ENCODE measurements around the gene DDX49.

DNA sequence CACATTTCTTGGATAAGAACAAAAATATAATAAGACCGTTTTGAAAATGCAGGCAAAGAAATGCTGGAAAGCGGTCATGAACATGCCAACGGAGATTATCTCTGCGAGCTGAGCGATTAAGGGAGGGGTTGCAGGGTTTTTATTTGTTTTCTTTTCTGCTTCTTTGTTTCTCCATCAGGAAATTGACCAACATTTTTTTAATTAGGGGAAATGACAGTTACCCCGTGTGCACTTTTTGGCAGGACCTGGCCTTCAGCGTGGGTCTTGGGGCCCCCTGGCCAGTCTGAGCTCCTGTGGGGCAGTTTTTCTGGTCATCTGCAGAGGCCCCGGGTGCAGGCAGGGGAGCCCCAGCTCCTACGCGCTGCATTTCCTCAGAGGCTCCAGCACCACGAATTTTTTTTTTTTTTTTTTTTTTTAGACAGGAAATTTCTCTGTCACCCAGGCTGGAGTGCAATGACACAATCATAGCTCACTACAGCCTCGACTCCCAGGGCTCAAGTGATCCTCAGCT, 52.8 kb downstream of the DDX49 start:
- TF ChIP-seq, protein P1, sequence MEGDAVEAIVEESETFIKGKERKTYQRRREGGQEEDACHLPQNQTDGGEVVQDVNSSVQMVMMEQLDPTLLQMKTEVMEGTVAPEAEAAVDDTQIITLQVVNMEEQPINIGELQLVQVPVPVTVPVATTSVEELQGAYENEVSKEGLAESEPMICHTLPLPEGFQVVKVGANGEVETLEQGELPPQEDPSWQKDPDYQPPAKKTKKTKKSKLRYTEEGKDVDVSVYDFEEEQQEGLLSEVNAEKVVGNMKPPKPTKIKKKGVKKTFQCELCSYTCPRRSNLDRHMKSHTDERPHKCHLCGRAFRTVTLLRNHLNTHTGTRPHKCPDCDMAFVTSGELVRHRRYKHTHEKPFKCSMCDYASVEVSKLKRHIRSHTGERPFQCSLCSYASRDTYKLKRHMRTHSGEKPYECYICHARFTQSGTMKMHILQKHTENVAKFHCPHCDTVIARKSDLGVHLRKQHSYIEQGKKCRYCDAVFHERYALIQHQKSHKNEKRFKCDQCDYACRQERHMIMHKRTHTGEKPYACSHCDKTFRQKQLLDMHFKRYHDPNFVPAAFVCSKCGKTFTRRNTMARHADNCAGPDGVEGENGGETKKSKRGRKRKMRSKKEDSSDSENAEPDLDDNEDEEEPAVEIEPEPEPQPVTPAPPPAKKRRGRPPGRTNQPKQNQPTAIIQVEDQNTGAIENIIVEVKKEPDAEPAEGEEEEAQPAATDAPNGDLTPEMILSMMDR (IDR thresholded peaks at IDR 0.05; ENCODE audit: poor library complexity), result no peak
- TF ChIP-seq EZH2phosphoT487 (IDR thresholded peaks at IDR 0.05; ENCODE audit: low read depth, severe bottlenecking, unreplicated experiment) (no peak), EZH2 (IDR thresholded peaks at IDR 0.05; ENCODE audit: borderline replicate concordance) (no peak)
